Activated CD8-positive, alpha-beta memory T cell treated with anti-CD3 and anti-CD28 coated beads, Interleukin-2, amount 50 U/mL, for 4 hours (primary cell): ENCODE results near the gene ARHGEF11.

Source experiments
- DNase-seq: peaks from one replicate; pipeline ENCODE4 v3.0.0-alpha.2; 2020

The ARHGEF11 gene

DNA sequence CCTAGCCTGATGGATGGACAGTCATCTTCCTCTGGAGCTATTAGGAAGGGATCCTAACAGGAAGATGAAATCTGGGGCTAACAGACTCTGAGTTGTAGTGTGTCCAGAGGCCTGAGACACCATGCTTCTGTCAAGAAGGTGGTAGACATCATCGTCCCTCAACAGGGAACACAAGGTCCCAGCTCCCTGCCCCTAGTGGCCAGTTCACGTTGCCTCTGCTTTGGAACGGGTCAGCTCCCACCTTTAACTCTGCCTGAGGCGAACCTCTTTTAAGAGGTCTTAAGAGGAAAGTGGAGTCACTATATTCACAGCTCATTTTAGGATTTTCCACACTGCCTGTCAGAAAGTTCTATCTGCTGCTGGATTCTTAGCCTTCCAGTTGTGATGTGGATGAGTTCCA lies 96.8 kb downstream of the ARHGEF11 start:
- DNase-seq, result no peak

DNA sequence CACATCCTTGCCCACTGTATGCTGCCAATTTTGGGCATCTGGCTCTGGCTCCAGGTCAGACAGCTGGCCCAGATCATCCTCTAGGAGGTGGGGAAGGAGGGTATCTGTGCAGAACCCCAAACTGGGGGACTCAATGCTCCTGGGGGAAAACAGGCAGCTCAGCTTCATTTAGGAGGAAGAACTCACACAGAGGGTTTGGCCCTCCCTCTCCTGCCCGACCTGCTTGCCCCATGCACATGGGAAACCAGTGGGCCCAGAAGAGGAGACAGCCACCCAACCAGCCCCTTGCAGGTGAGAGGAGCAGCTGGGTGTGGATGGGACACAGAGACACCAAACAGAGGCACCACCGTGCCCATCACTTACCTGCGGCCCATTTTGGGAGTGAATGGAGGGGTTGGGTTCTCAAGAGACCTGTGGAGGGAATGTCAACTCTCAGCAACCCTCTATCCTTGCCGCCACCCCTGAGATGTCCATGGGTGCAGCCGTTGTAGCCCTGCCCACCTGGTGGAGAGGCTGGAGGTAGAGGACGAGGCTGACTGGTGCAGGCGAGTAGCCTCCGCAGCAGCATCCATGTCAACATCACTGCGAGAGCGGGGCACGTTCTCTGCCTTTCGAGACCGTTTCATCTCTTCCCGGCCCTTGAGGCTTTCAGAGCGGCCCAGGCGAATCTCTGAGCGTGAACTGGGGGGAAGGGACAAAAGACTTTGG lies 97.6 kb downstream of the ARHGEF11 start:
- DNase-seq, result no peak

DNA sequence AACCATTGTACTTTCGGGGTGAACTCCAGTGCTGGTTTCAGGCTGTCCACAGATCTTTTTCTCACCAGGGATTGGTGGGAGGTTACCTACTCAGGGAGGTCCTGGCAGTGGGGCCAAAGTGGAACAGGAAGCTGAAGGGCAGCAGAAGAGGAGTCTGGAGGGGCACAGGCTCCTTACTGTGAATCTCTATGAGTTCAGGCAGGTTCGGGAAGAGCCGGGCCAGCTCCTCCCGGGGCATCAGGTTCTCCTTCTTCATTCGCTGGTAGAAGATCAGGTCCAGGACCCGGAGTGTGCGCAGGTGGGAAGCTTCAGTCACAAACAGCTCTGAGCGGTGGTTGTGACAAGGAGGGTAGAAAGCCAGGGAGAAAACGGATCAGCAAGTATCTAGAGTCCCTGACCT lies 98.4 kb downstream of the ARHGEF11 start:
- no peak for DNase-seq

DNA sequence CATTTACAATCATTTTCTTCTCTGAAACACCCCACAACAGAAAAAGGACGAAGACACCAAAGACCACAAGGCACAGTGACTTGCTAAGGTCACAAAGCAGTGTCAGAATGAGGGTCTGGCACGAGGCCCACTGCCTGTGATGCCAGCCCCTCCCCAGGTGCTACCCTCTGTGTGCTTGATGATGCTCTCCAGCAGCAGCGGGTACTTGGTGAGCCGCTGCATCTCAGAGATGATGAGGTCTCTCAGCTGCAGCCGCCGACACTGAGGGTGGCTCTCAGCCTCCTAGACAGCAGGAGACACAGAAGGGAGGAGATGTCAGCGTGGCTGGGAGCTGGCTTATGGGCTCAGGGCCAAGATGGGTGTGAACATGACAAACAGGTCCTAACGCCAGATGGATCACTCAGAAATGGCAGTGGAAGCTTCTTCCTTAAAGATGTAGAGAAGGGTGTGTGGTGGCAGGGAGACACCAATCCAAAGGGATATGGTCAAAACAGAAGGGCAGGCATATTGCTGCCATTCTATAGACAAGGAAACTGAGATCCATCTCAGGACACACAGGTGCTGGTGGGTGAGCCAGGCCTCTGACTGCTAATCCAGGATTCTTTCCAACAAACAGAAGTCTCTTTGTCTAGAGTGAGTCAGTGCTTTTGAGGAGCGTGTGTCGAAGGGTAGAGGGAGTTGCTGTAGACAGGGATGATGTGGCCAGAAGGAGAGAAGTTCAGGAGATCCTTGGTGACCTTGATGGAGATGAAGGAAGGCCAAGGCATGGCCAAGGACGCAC lies 99.5 kb downstream of the ARHGEF11 start:
- DNase-seq, result no peak

DNA sequence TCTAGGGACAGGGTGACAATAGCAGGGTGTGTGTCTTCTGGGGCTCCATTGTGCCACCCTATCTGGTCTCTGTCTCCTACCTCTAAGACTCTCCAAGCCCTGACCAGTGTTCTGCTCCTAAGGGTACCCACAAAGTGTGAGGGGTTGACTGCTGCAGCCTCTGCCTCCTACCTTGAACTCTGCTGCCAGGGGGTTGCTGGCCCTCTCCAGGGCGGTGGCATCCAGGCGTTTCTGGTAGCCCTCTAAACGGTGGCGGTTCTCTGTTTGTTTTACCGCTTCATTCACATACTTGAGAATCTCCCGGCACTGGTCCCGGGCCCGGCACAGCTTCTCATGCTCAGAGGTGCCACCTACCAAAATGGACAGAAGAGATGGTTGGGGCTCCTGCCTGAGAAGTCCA lies 100.7 kb downstream of the ARHGEF11 start:
- no peak for DNase-seq

DNA sequence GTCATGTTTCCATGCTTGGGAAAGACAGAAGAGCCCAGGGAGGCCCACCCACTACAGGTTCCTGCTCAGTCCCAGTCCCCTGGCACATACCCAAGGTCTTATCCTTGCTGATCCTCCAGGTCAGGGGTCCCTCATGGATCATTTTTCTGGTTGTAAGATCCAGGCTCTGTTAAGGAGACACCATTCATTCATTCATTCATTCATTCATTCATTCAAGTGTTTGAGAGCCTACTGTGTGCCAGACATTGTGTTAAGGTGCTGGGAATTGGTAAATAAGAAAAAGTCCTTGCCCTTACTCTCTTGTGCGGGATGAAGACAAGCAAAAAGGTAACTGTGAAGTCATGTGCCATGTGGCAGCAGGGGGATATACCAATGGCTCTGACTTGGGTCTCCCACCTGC lies 101.3 kb downstream of the ARHGEF11 start:
- no peak for DNase-seq

DNA sequence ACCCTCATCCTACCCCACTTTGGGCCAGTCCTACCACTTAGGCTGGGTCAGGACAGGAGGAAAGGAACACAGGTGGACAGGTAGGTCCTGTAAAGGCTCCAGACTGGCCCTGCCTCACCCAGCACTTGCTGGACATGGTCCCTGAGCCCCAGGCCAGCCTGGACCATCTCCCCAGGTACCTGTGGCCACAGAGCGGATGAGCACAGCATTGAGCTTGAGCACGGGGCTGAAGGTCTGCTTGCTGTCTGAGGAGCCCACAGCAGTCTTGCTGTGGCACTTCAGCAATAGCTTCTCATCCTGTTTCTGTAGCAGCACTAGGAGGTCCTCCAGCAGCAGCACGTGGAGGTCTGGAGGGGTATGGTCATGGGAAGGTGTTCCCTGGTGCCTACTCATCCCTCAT lies 101.8 kb downstream of the ARHGEF11 start:
- DNase-seq, result no peak

DNA sequence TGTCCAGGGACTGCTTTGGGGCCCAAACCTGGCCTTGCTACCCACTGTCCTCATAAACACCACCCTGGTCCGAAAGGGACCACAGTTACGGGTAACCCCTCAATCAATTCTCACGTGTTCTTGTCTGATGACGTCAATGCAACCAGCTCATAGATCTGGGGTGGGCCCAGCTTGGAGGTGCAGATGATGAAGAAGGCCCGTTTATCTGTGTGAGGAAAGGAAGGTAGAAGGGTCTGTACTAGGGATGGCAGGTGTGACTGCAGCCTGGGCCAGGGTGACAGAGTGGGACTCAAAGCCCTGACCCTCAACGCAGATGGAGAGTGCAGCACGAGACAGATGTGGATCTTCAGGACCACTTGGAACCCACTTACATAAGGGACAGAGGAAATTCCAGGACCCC lies 103.0 kb downstream of the ARHGEF11 start:
- DNase-seq, result no peak

DNA sequence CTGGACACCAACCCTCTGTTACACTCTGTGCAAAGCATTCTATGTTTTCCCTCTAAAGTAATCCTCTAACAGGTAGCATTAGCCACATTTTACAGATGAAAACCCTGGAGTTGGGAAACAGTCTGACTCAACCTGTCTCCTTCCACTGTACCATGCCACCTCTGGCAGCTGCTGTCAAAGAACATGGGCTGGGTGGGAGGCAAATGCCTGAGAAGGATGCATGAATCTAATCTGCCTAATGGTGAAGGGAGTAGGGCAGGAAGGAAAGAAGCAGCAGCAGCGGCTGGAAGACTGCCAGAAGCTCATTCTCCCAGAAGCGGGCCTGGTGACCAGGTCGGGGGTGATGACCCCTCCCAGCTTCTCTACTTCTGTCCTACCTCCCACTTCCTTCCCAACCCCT lies 103.4 kb downstream of the ARHGEF11 start:
- DNase-seq, result no peak

DNA sequence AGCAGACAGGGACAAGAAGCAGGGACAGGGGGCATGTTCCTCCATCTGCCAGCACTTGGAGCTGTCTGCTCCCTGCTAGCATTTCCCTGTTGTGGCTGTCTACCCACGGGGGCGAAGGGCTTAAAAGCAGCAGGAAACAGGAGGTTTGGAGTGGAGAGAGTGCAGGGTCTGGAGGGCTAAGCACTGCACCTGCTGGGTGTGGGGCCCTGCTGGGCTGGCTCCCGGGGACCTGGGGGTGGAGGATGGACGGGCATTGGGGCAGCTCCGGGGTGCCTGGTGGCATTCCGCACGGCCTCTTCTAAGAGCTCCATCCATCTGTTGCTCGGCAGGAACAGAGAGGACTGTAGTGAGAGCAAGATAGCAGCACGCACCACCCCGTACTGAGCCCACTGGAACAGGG lies 103.9 kb downstream of the ARHGEF11 start:
- DNase-seq, result no peak

DNA sequence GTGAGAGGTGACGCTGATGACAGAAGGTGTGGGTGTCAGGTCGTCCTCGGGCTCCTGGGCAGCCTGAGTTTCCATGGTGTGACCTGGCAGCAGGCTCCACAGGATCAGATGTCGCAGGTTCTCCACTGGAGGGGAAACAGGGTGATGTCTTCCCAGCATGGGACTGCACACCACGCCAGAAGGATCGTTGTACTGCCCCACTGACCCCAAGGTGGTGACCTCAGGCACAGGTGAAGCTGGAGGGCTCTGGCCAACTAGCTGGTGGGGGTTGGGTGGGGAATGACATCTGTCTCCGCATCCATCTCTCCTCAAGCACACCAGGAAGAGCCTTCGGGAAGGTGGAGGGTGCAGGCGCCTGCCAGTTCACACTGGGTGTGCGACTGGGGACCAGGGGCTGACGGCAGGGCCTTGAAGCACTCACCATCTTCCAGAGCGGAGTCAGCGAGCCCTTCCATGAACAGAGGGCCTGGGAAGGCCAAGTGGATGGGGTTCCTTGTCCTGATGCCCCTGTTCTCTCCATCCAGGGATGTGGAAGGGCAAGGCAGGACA lies 105.7 kb downstream of the ARHGEF11 start:
- DNase-seq, result no peak

DNA sequence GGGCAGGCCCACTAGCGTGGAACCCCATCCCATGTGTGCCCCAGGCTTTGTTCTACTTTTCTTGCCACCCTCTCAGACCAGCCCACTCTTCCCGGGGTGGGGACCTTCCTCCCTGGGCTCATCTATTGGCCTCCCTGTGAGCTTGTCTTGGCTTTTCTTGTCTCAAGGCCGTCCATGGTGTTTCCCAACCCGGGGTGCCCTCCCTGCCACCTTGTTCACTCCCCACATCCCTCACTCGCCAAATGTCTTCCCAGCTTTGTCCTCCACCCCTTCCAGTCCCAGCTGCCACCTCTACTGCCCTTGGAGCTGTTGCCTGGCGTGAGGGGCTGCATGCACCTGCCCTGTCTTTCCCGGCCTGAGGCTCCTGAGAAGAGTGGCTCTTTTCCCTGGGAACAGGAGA lies 106.7 kb downstream of the ARHGEF11 start:
- DNase-seq, result no peak

DNA sequence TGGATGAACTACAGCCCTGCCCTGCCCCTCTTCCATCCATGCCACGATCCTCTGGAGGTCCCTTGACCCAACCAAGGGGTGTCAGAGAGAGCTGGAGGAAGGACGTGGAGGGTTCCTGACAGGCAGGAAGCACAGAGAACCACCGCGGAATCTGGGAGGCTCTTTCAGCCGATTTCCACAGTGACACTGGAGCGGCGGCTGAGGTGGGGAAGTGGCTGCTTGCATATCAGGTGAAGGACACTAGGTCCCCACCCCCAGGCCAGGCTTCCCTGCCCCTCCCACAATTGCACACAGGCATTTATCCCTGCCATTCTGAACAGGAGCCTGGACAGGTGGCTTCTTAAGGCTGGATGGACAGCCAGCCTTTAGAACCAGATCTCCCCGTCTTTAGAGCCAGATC lies 107.7 kb downstream of the ARHGEF11 start:
- DNase-seq, result no peak

DNA sequence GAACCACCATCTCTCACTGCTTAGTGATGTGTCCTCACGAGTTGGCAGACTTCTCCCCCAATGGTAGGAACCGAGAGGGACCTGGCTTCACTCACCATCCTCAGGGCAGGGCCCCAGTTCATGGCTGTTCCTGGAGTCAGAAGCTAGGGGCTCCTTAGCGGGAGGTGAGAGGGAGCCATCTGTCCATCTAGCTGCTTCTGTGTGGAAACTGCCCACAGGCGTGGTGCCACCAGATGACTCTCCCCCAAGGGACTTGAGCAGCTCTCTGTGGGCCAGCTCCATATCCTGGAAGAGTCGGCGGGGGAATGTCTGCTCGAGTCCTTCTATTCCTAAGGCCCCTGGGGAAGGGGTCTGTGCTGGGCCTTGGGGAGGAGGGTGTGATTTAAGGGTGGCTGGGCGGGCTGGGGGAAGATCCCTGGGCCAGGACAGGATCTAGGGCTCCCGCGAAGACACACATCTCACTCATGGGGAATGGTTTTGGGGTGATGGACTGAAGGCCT lies 108.8 kb downstream of the ARHGEF11 start:
- DNase-seq, result no peak

DNA sequence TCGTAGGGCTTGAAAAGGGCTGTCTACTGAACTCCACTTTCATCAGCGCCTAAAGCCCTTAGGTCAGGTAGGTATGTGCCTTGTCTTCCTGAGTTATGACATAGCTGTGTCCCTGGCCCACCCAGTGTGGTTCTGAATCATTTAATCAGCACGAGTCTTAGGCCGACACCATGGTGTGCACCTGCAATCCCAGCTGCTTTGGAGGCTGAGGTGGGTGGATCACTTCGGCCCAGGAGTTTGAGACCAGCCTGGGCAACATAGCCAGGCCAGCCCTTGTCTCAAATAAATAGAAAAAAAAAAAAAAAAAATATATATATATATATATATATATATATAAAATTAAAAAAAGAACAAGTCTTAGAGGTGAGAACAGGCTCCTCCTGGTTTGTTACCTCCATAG lies 109.4 kb downstream of the ARHGEF11 start:
- DNase-seq, result no peak

DNA sequence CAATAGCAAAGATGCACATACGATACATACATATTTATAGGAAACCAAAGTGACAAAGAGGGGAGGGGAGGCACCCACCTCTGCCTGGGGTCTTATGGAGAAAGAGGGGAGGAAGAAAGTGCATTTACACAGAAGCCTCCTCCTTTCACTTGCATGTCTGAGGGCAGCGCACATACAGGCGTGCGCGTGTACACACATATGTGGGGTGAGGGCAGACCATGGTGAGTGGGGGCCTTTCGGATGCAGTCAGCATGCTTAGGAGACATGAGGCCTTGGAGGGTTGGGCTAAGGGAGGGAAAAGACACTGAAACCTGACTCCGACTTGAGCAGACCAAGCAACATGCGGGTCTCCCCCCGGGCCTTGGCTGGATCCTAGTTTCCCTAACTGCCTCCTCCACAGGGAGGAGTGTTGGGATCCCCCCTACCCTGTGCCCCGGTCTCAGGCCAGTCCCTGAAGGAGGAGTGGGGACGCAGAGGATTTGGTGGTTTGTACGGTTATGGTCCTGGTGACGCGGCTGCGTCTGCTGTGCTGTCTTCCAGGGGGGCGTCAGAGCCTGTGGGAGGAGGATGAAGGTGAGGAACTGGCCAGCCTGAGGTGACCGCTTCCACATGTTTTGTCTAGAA lies 109.9 kb downstream of the ARHGEF11 start:
- DNase-seq, result no peak

DNA sequence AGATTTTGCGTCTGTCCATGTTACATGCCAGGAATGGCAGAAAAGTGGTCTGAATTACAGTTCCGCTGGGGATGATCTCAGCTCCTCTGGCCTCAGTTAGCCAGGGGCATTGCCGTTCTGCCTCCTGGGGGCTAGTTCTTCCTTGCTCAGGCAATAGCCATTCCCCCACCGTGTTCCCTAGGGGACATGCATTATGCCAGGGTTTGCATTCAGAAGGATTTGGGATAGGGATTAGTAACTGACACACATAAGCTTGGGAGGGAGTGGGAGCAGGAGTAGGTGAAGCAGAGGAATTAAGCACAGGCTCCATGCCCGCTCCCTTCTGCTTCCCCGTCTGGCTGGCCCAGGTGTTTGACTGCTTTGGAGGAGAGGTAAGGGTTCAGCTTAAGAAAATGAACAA lies 112.4 kb downstream of the ARHGEF11 start:
- no peak for DNase-seq

DNA sequence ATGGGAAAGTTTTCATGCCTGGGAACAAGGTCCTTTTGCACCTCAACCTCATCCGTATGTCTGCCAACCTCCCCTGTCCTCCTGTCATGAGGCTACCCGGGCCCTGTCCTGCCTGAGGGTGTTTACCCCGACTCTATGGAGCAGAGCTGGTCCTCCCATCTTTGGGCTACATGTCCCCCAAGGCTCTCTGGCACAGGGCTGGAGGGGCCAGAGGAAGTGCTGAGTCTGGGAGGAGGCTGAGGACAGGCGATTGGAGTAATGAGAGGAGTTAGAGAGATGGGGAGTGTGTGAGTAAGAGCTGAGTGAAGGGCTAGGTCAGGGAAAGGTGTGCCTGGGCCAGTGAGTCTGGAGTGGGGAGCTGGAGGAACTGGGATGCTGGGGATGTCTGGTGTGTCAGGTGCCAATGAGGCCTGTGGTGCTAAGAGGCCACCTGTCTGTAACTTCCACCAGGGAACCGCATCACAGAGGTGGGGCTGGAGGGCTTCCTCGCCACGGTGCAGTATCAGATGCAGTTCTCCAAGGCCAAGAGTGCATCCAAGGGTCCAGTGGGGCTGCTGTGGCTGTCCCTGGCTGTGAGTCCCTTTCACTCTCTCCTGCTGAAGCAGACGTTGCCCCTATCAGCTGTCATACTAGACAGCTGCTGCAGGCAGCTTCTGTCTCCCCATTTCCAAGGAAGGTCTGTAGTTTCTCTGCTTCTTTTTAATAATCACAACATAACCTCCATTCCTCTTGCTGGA lies 113.4 kb downstream of the ARHGEF11 start:
- DNase-seq, result no peak

DNA sequence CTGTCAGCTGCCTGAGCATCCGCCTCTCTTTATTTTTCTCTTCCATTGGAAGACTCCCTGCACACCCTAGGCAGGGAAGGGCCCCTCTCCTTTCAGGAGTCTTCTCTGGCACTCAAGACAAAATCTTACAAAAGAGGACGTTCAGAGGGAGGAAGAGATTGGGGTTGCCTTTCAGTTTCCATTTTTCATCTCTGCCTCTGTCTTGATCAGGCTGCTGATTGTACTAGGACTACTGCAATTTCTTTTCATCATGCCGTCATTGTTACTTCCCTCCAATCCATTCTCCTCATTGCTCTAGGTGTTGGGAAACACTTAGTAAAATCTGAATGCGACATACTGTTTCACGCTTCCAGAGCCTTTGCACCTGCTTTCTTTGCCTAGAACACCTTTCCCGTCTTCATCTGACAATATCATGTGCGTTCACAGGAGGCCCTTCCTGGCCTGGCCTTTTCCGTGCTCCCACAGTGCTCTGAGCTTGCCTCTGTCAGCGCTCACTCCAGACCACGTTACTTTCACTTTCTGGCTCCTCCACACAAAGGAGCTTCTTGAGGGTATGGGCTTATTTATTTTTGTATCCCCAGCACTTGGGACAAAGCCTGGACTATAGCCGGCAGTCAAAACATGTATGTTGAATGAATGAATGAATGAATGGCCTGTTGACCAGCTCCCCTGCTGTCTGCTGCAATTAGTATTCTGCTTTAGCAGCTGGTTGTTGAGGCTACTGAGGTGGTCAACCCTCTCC lies 114.2 kb downstream of the ARHGEF11 start:
- DNase-seq, result no peak

DNA sequence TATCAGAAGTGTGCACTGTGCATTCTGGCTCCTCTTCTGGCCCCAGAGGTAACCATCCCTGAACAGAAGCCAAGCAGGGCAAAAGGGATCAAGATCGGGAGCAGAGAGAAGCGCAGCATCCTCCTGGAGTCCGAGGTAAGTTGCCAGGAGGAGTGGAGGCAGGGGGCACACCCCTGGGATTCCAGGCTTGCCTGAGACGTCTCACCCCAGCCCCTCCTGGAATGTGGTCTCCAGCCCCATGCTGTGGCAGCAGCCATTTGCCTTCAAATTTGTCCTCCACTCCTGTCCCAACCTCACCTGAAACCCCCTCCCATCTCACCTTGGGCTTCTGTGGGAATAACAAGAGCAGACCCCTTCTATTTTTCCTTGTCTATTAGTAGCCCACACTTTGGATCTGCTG lies 115.1 kb downstream of the ARHGEF11 start:
- DNase-seq, result no peak

DNA sequence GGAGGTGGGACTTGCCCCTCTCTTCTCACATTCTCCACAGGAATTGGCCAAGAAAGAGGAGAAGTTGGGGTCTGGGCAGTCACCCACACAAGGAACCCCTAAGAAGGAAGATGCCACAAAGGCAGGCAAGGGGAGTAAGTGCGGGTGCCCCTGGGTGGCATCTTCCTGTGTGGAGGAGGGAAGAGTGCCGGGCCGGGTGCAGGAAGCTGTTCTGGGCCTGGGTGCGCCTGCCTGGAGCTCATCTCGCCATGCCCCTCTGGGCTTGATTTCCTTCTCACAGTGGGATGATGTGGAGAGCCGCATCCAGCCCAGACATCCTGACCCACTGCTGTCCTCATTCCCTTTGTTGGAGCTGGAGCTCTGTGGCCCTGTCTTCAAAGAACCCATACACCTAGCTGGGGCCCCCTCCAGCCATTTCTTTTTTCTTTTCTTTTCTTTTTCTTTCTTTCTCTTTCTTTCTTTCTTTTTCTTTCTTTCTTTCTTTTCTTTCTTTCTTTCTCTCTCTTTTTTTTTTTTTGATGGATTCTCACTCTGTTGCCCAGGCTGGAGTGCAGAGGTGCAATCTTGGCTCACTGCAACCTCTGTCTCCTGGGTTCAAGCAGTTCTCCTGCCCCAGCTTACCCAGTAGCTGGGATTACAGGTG lies 115.8 kb downstream of the ARHGEF11 start:
- no peak for DNase-seq
